Keratinocyte (primary cell): ENCODE results near the gene ETAA1. TPM values are rescaled to one million over a fixed set of nuclear protein-coding genes. Genes with fewer than 3 reads are reported as not detected.
A peak's percentile ranks its signal among the peaks of the same experiment; 100 is the strongest.

Experiments used
- DNase-seq: peaks from one replicate; pipeline ENCODE4 v3.0.0-alpha.2; 2011; ENCODE audit warnings: low read depth, missing footprints, low spot score
- FAIRE-seq: peaks from 2 replicates; lab custom pipeline; 2011; peaks lifted over from hg19 to GRCh38; lab: Jason Lieb, UNC
- H2AFZ ChIP-seq: 2 replicates; pipeline ENCODE4 v1.6.0; 2012; ENCODE audit warnings: low read length, control low read depth, inconsistent platforms; ENCODE audit not compliant: control insufficient read depth
- H3K27ac ChIP-seq: 2 replicates; pipeline ENCODE4 v1.5.1; 2011; ENCODE audit warnings: low read length; ENCODE audit not compliant: control insufficient read depth, insufficient read depth
- H3K27me3 ChIP-seq: 3 replicates; pipeline ENCODE4 v1.6.0; 2011; ENCODE audit warnings: low read length; ENCODE audit not compliant: control insufficient read depth, insufficient read depth; ENCODE audit errors: extremely low read depth
- H3K36me3 ChIP-seq, 2 experiments: 2 replicates in 1 of 2; 3 replicates in 1 of 2; pipeline ENCODE4 v1.5.1; 2011; ENCODE audit warnings: low read length in 2 of 2, mild to moderate bottlenecking in 1 of 2; ENCODE audit not compliant: control insufficient read depth in 2 of 2, insufficient read depth in 2 of 2; ENCODE audit errors: extremely low read depth in 1 of 2
- H3K4me1 ChIP-seq: 3 replicates; pipeline ENCODE4 v1.5.1; 2011; ENCODE audit warnings: low read length; ENCODE audit not compliant: control insufficient read depth, insufficient read depth; ENCODE audit errors: extremely low read depth
- H3K4me2 ChIP-seq: 3 replicates; pipeline ENCODE4 v1.6.0; 2011; ENCODE audit warnings: low read depth, low read length; ENCODE audit not compliant: control insufficient read depth, insufficient read depth; ENCODE audit errors: extremely low read depth
- H3K4me3 ChIP-seq, 3 experiments: fragments of 200-600 bp in 1 of 3; sonication (generic) in 1 of 3; 2 replicates in 2 of 3; 3 replicates in 1 of 3; pipeline ENCODE4 v1.5.1; 2011 to 2016; ENCODE audit warnings: low read length in 3 of 3, mild to moderate bottlenecking in 3 of 3, control low read depth in 2 of 3, inconsistent platforms in 1 of 3, low read depth in 1 of 3, mixed read lengths in 1 of 3, mixed run types in 1 of 3, moderate library complexity in 1 of 3; ENCODE audit not compliant: control insufficient read depth in 2 of 3, insufficient read depth in 2 of 3; ENCODE audit errors: extremely low read depth in 1 of 3
- H3K79me2 ChIP-seq: 2 replicates; pipeline ENCODE4 v1.6.0; 2012; ENCODE audit warnings: low read length; ENCODE audit not compliant: control insufficient read depth, insufficient read depth
- H3K9ac ChIP-seq: 3 replicates; pipeline ENCODE4 v1.6.0; 2011; ENCODE audit warnings: low read length; ENCODE audit not compliant: control insufficient read depth, insufficient read depth; ENCODE audit errors: extremely low read depth
- H3K9me1 ChIP-seq: 3 replicates; pipeline ENCODE4 v1.6.0; 2011; ENCODE audit warnings: low read length; ENCODE audit not compliant: control insufficient read depth, insufficient read depth; ENCODE audit errors: extremely low read depth
- H3K9me3 ChIP-seq: 2 replicates; pipeline ENCODE4 v1.5.1; 2012; ENCODE audit warnings: low read depth, low read length; ENCODE audit not compliant: control insufficient read depth
- H4K20me1 ChIP-seq: 3 replicates; pipeline ENCODE4 v1.6.0; 2011; ENCODE audit warnings: low read length; ENCODE audit not compliant: control insufficient read depth, insufficient read depth; ENCODE audit errors: extremely low read depth
- EZH2 ChIP-seq: IDR thresholded peaks from one replicate; pipeline ENCODE4 v1.6.1; 2012; ENCODE audit warnings: inconsistent platforms, mild to moderate bottlenecking, low read length, moderate library complexity
- dilution Hi-C: fragments of 300-500 bp; cut with MboI; formaldehyde crosslinking; loops from one replicate; pipeline ENCODE4 v1.7.0; 2020; ENCODE audit warnings: low sequenced_read_pairs; ENCODE audit not compliant: extremely low pct_ligation_motif_present
- polyA minus RNA-seq, 3 experiments: library from RNA; depleted of rRNA, polyadenylated mRNA; stranded (reverse); fragments of >200 nt; gene quantifications; 1 replicate in 1 of 3; 2 replicates in 1 of 3; 3 replicates in 1 of 3; pipeline ENCODE4 v1.2.3, GENCODE V29; 2011
- polyA plus RNA-seq, 5 experiments: library from polyadenylated mRNA; depleted of rRNA in 3 of 5; stranded (reverse) in 3 of 5; stranded (forward) in 1 of 5; unstranded in 1 of 5; fragments of >200 nt; gene quantifications; 1 replicate in 1 of 5; 2 replicates in 3 of 5; 3 replicates in 1 of 5; pipeline versions ENCODE4 v1.2.1 to v1.2.3, GENCODE V29; 2011 to 2012; ENCODE audit warnings: missing spikeins in 2 of 5, low read depth in 1 of 5, low replicate concordance in 1 of 5
- TF ChIP-seq, protein P1 (sequence below), 3 experiments: IDR thresholded peaks in 1 of 3; conservative IDR thresholded peaks in 1 of 3; optimal IDR thresholded peaks in 1 of 3; 2 replicates in 2 of 3; 3 replicates in 1 of 3; pipeline versions ENCODE3 to v1.5.1; 2011; ENCODE audit warnings: low read length in 3 of 3, mild to moderate bottlenecking in 3 of 3, moderate library complexity in 2 of 3, control low read depth in 1 of 3, inconsistent platforms in 1 of 3; ENCODE audit not compliant: insufficient read depth in 2 of 3; ENCODE audit errors: extremely low read depth in 1 of 3

Gene ETAA1
- polyA plus RNA-seq (5.5 to 11.5 TPM (median 6.4 TPM) in 3 replicates), polyA minus RNA-seq (0.39 to 8.8 TPM (median 2.7 TPM) in 3 replicates)
- 8.6 TPM for polyA plus RNA-seq (2011; ENCODE audit: low read depth)
- polyA plus RNA-seq (2011; cell fraction: cytosol; rRNA removed), result 4.0 and 8.3 TPM in 2 replicates
- 8.5 and 11.8 TPM in 2 replicates for polyA plus RNA-seq (2011; cell fraction: nucleus; rRNA removed)
- 5.8 and 6.9 TPM in 2 replicates for polyA plus RNA-seq (2012; ENCODE audit: low replicate concordance)
- polyA minus RNA-seq (2011; cell fraction: cytosol; rRNA and poly(A)+ RNA removed), result 5.6 TPM
- polyA minus RNA-seq (2011; cell fraction: nucleus; rRNA and poly(A)+ RNA removed), result 3.2 and 7.0 TPM in 2 replicates

DNA sequence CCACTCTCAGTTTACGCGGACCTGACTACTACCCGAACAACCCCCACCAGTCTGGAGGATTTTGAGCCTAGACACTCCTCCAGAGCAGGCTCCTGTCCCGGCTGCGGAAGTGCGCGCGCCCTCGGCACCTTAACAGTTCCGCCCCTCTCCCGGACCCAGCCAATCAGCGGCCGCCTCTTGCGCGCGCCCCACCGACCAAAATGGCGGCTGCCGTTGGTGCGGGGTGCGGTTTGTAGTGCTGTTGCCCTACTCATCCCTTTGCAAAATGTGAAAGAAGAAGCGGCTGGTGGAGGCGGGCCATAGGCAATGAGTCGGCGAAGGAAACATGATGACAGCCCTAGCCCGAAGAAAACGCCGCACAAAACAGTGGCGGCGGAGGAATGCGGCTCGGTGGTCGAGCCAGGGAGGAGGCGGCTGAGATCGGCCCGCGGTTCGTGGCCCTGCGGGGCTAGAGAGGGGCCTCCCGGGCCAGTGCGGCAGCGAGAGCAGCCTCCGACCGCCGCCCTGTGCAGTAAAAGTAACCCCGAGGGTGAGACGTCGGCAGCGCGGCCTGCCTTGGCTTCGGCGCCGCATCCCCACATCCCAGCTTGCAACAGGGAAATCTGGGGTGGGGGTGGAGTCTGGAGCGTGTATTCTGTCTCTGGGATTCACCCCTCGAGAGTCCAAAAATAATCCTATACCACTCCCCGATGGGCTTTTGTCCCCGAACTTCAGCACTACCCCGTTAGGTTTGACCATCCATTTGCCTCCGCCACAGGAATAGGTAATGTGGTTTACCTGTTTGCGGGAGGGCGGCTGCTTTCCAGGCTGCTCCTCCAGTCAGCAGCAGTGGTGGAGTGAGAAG lies at the start of gene ETAA1:
Gene ETAA1, plus strand, starts transcription at position 191 of the 844 bp plus-strand sequence. Its CDS starts 116 bp downstream, at position 307.
- H3K9me3 ChIP-seq, result no peaks in the 10 kb centered on the region
- peak; percentile 13 for DNase-seq
- peaks cover 34% of the 10 kb centered on the region for H3K4me1 ChIP-seq
- peak within 1 kb of the TSS; percentile 85 for H3K4me2 ChIP-seq
- dilution Hi-C loops, result no loop called here
- H3K79me2 ChIP-seq, result peaks cover 13% of the 10 kb centered on the region
- no peaks in the 10 kb centered on the region for H3K27me3 ChIP-seq
- H3K36me3 ChIP-seq, result peaks cover 0 to 5% of the 10 kb centered on the region in 2 experiments
- no peaks in the 10 kb centered on the region for H3K9me1 ChIP-seq
- H3K4me3 ChIP-seq, result peak within 1 kb of the TSS; percentile 64 to 82 (median 78)
- peak; percentile 5 for FAIRE-seq
- H2AFZ ChIP-seq, result peak within 1 kb of the TSS; percentile 87
- TF ChIP-seq, protein P1, sequence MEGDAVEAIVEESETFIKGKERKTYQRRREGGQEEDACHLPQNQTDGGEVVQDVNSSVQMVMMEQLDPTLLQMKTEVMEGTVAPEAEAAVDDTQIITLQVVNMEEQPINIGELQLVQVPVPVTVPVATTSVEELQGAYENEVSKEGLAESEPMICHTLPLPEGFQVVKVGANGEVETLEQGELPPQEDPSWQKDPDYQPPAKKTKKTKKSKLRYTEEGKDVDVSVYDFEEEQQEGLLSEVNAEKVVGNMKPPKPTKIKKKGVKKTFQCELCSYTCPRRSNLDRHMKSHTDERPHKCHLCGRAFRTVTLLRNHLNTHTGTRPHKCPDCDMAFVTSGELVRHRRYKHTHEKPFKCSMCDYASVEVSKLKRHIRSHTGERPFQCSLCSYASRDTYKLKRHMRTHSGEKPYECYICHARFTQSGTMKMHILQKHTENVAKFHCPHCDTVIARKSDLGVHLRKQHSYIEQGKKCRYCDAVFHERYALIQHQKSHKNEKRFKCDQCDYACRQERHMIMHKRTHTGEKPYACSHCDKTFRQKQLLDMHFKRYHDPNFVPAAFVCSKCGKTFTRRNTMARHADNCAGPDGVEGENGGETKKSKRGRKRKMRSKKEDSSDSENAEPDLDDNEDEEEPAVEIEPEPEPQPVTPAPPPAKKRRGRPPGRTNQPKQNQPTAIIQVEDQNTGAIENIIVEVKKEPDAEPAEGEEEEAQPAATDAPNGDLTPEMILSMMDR (optimal IDR thresholded peaks at IDR 0.05 in 1 of 3, IDR thresholded peaks at IDR 0.05 in 1 of 3, conservative IDR thresholded peaks at IDR 0.05 in 1 of 3; ENCODE audit: extremely low read depth in 1 of 3, insufficient read depth in 2 of 3, low read length in 3 of 3), result no peak
- H3K27ac ChIP-seq, result peak within 1 kb of the TSS; percentile 83
- H4K20me1 ChIP-seq, result no peaks in the 10 kb centered on the region
- H3K9ac ChIP-seq, result peak within 1 kb of the TSS; percentile 98

DNA sequence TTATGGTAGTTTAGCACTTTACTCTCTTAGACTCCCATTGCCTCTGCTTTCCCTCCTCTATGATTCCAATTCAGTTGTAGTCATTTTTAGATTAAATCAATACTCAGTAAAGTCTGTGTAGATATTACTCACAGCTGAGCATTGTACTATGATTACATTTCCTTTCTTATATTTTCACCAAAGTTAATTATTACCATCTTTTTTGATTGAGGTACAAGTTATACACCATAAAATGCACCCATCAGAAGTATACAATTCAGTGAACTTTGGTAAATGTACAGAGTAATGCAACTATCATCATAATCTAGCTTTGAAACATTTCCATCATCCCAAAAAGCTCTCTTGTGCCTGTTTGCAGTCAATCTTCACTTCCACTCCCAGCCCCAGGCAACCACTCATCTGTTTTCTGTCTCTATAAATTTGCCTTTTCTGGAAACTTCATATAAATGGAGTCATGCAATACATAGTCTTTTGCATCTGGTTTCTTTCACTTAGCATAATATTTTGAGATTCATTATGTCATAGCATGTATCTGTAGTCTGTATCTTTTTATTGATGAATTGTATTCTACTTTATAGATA lies 30.2 kb upstream of the ETAA1 start:
- FAIRE-seq, result no peak
- Histone ChIP-seq H3K4me3 (no peak overlapping the region), H3K9ac (no peak overlapping the region), H3K9me1 (no peaks in the 10 kb centered on the region), H4K20me1 (no peaks in the 10 kb centered on the region), H3K4me1 (no peaks in the 10 kb centered on the region), H3K79me2 (no peaks in the 10 kb centered on the region), H3K36me3 (no peaks in the 10 kb centered on the region), H3K27me3 (no peaks in the 10 kb centered on the region), H3K4me2 (no peak overlapping the region), H3K9me3 (no peaks in the 10 kb centered on the region), H2AFZ (no peak overlapping the region), H3K27ac (no peak overlapping the region)
- no peak for DNase-seq
- no peak for TF ChIP-seq EZH2
- TF ChIP-seq, protein P1 (optimal IDR thresholded peaks at IDR 0.05 in 1 of 3, IDR thresholded peaks at IDR 0.05 in 1 of 3, conservative IDR thresholded peaks at IDR 0.05 in 1 of 3; ENCODE audit: extremely low read depth in 1 of 3, insufficient read depth in 2 of 3, low read length in 3 of 3), result no peak
- dilution Hi-C loops, result no loop called here
